ENCODE measurements around the gene MRPL12.

Gene MRPL12

GRCh38 chr17:81694810-81695209, 8.4 kb upstream of the MRPL12 start:
- Histone ChIP-seq H3K9ac (ENCODE audit: low read length) (no peak overlapping the region), H3K27me3 (ENCODE audit: control insufficient read depth in 1 of 2, insufficient read depth in 2 of 2, low read length in 2 of 2) (no peaks in the 10 kb centered on the region), H3K4me3 (ENCODE audit: low read depth in 1 of 2, low read length in 2 of 2) (no peak overlapping the region), H3K36me3 (ENCODE audit: insufficient read depth, low read length) (peaks cover 50% of the 10 kb centered on the region), H3K9me3 (ENCODE audit: low read length) (no peaks in the 10 kb centered on the region), H3K27ac (ENCODE audit: low read depth, low read length) (no peak overlapping the region), H3K4me1 (ENCODE audit: insufficient read depth, low read length) (no peaks in the 10 kb centered on the region)

- no peaks in the 10 kb centered on the region for H3K27me3 ChIP-seq (ENCODE audit: control insufficient read depth in 1 of 2, insufficient read depth in 2 of 2, low read length in 2 of 2)
- no peak overlapping the region for H3K4me3 ChIP-seq (ENCODE audit: low read depth in 1 of 2, low read length in 2 of 2)
- no peaks in the 10 kb centered on the region for H3K4me1 ChIP-seq (ENCODE audit: insufficient read depth, low read length)
- H3K9ac ChIP-seq (ENCODE audit: low read length): no peak overlapping the region
- peaks cover 50% of the 10 kb centered on the region for H3K36me3 ChIP-seq (ENCODE audit: insufficient read depth, low read length)
- H3K9me3 ChIP-seq (ENCODE audit: low read length): no peaks in the 10 kb centered on the region
- no peak overlapping the region for H3K27ac ChIP-seq (ENCODE audit: low read depth, low read length)
These were observed 8.0 kb upstream of the MRPL12 start for GRCh38 chr17:81695211-81695610.

- Histone ChIP-seq H3K9ac (ENCODE audit: low read length) (no peak overlapping the region), H3K27me3 (ENCODE audit: control insufficient read depth in 1 of 2, insufficient read depth in 2 of 2, low read length in 2 of 2) (no peaks in the 10 kb centered on the region), H3K27ac (ENCODE audit: low read depth, low read length) (no peak overlapping the region), H3K4me1 (ENCODE audit: insufficient read depth, low read length) (no peaks in the 10 kb centered on the region), H3K4me3 (ENCODE audit: low read depth in 1 of 2, low read length in 2 of 2) (no peak overlapping the region), H3K36me3 (ENCODE audit: insufficient read depth, low read length) (peaks cover 50% of the 10 kb centered on the region), H3K9me3 (ENCODE audit: low read length) (no peaks in the 10 kb centered on the region)
These were observed 7.4 kb upstream of the MRPL12 start for GRCh38 chr17:81695801-81696200.

GRCh38 chr17:81696218-81696941, 6.8 kb upstream of the MRPL12 start:
- no peak overlapping the region for H3K9ac ChIP-seq (ENCODE audit: low read length)
- no peak overlapping the region for H3K4me3 ChIP-seq (ENCODE audit: low read depth in 1 of 2, low read length in 2 of 2)
- H3K27ac ChIP-seq (ENCODE audit: low read depth, low read length): no peak overlapping the region
- H3K36me3 ChIP-seq (ENCODE audit: insufficient read depth, low read length): peaks cover 55% of the 10 kb centered on the region
- H3K27me3 ChIP-seq (ENCODE audit: control insufficient read depth in 1 of 2, insufficient read depth in 2 of 2, low read length in 2 of 2): no peaks in the 10 kb centered on the region
- H3K9me3 ChIP-seq (ENCODE audit: low read length): no peaks in the 10 kb centered on the region
- peaks cover under 1% of the 10 kb centered on the region for H3K4me1 ChIP-seq (ENCODE audit: insufficient read depth, low read length)

- Histone ChIP-seq H3K4me3 (ENCODE audit: low read depth in 1 of 2, low read length in 2 of 2) (no peak overlapping the region), H3K27ac (ENCODE audit: low read depth, low read length) (no peak overlapping the region), H3K27me3 (ENCODE audit: control insufficient read depth in 1 of 2, insufficient read depth in 2 of 2, low read length in 2 of 2) (no peaks in the 10 kb centered on the region), H3K4me1 (ENCODE audit: insufficient read depth, low read length) (peaks cover 12% of the 10 kb centered on the region), H3K9me3 (ENCODE audit: low read length) (no peaks in the 10 kb centered on the region), H3K9ac (ENCODE audit: low read length) (no peak overlapping the region), H3K36me3 (ENCODE audit: insufficient read depth, low read length) (peaks cover 48% of the 10 kb centered on the region)
These were observed 5.7 kb upstream of the MRPL12 start for GRCh38 chr17:81697261-81698044.

GRCh38 chr17:81700353-81701287, 2.5 kb upstream of the MRPL12 start:
- H3K36me3 ChIP-seq (ENCODE audit: insufficient read depth, low read length): peaks cover 36% of the 10 kb centered on the region
- H3K9me3 ChIP-seq (ENCODE audit: low read length): no peaks in the 10 kb centered on the region
- H3K27ac ChIP-seq (ENCODE audit: low read depth, low read length): no peak overlapping the region
- no peak overlapping the region for H3K9ac ChIP-seq (ENCODE audit: low read length)
- no peak overlapping the region for H3K4me3 ChIP-seq (ENCODE audit: low read depth in 1 of 2, low read length in 2 of 2)
- peaks cover 22% of the 10 kb centered on the region for H3K4me1 ChIP-seq (ENCODE audit: insufficient read depth, low read length)
- H3K27me3 ChIP-seq (ENCODE audit: control insufficient read depth in 1 of 2, insufficient read depth in 2 of 2, low read length in 2 of 2): no peaks in the 10 kb centered on the region

- Histone ChIP-seq H3K9ac (ENCODE audit: low read length) (peak overlapping the region; percentile 99), H3K9me3 (ENCODE audit: low read length) (no peaks in the 10 kb centered on the region), H3K27me3 (ENCODE audit: control insufficient read depth in 1 of 2, insufficient read depth in 2 of 2, low read length in 2 of 2) (no peaks in the 10 kb centered on the region), H3K36me3 (ENCODE audit: insufficient read depth, low read length) (peaks cover 38% of the 10 kb centered on the region), H3K27ac (ENCODE audit: low read depth, low read length) (no peak overlapping the region), H3K4me1 (ENCODE audit: insufficient read depth, low read length) (peaks cover 22% of the 10 kb centered on the region), H3K4me3 (ENCODE audit: low read depth in 1 of 2, low read length in 2 of 2) (peak overlapping the region in 1 of 2 donors; percentile 95)
These were observed 1.7 kb upstream of the MRPL12 start for GRCh38 chr17:81701288-81702071.

- Histone ChIP-seq H3K27ac (ENCODE audit: low read depth, low read length) (peak overlapping the region; percentile 89), H3K9ac (ENCODE audit: low read length) (peak overlapping the region; percentile 71), H3K27me3 (ENCODE audit: control insufficient read depth in 1 of 2, insufficient read depth in 2 of 2, low read length in 2 of 2) (no peaks in the 10 kb centered on the region), H3K36me3 (ENCODE audit: insufficient read depth, low read length) (peaks cover 23% of the 10 kb centered on the region), H3K4me1 (ENCODE audit: insufficient read depth, low read length) (peaks cover 22% of the 10 kb centered on the region), H3K4me3 (ENCODE audit: low read depth in 1 of 2, low read length in 2 of 2) (peak overlapping the region; percentile 95 to 99), H3K9me3 (ENCODE audit: low read length) (no peaks in the 10 kb centered on the region)
These were observed 834 bp downstream of the MRPL12 start for GRCh38 chr17:81703747-81704654.

GRCh38 chr17:81705518-81706231, 2.5 kb downstream of the MRPL12 start:
- H3K9me3 ChIP-seq (ENCODE audit: low read length): no peaks in the 10 kb centered on the region
- peaks cover 26% of the 10 kb centered on the region for H3K4me1 ChIP-seq (ENCODE audit: insufficient read depth, low read length)
- no peak overlapping the region for H3K4me3 ChIP-seq (ENCODE audit: low read depth in 1 of 2, low read length in 2 of 2)
- no peaks in the 10 kb centered on the region for H3K27me3 ChIP-seq (ENCODE audit: control insufficient read depth in 1 of 2, insufficient read depth in 2 of 2, low read length in 2 of 2)
- no peak overlapping the region for H3K9ac ChIP-seq (ENCODE audit: low read length)
- peaks cover 23% of the 10 kb centered on the region for H3K36me3 ChIP-seq (ENCODE audit: insufficient read depth, low read length)
- no peak overlapping the region for H3K27ac ChIP-seq (ENCODE audit: low read depth, low read length)

Data from muscle layer of colon (tissue), 2 donors.